Suprapubic skin (tissue), 3 donors: Measurements from ENCODE around the gene FAAP20.

Experiments used
- POLR2A ChIP-seq, 2 donors: fragments of 450-650 bp; IDR thresholded peaks; one replicate each; pipeline ENCODE4 v1.6.1; 2017; ENCODE audit warnings: antibody characterized with exemption in 2 of 2, mild to moderate bottlenecking in 2 of 2, moderate library complexity in 2 of 2
- TF ChIP-seq, protein P1 (sequence below), 2 donors: fragments of 200-600 bp in 1 of 2; fragments of 450-650 bp in 1 of 2; sonication (generic) in 1 of 2; IDR thresholded peaks; one replicate each; pipeline ENCODE4 v1.5.1; 2016 to 2019; ENCODE audit warnings: antibody characterized with exemption in 2 of 2, mild to moderate bottlenecking in 1 of 2, moderate library complexity in 1 of 2

GRCh38 chr1:2204415-2205190, 10.0 kb upstream of the FAAP20 start:
- no peak for TF ChIP-seq POLR2A (IDR thresholded peaks at IDR 0.05)
- TF ChIP-seq, protein P1, sequence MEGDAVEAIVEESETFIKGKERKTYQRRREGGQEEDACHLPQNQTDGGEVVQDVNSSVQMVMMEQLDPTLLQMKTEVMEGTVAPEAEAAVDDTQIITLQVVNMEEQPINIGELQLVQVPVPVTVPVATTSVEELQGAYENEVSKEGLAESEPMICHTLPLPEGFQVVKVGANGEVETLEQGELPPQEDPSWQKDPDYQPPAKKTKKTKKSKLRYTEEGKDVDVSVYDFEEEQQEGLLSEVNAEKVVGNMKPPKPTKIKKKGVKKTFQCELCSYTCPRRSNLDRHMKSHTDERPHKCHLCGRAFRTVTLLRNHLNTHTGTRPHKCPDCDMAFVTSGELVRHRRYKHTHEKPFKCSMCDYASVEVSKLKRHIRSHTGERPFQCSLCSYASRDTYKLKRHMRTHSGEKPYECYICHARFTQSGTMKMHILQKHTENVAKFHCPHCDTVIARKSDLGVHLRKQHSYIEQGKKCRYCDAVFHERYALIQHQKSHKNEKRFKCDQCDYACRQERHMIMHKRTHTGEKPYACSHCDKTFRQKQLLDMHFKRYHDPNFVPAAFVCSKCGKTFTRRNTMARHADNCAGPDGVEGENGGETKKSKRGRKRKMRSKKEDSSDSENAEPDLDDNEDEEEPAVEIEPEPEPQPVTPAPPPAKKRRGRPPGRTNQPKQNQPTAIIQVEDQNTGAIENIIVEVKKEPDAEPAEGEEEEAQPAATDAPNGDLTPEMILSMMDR (IDR thresholded peaks at IDR 0.05) = no peak
